Neural progenitor cell (in vitro differentiated cells): ENCODE results near the gene LRPAP1. TPM values are rescaled to one million over a fixed set of nuclear protein-coding genes. Genes with fewer than 3 reads are reported as not detected.
A peak's percentile ranks its signal among the peaks of the same experiment; 100 is the strongest.

Source experiments
- DNase-seq: peaks from one replicate; pipeline ENCODE4 v3.0.0-alpha.2; 2016; ENCODE audit warnings: low spot score
- H2AFZ ChIP-seq: fragments of 200-600 bp; sonication (generic); replicated peaks from 2 replicates; pipeline ENCODE4 v1.6.1; 2016; ENCODE audit warnings: antibody characterized with exemption
- H3F3A ChIP-seq: fragments of 200-600 bp; sonication (generic); 2 replicates; pipeline ENCODE4 v1.6.1; 2016; ENCODE audit warnings: antibody characterized with exemption, low read depth
- H3K27ac ChIP-seq: fragments of 200-600 bp; sonication (generic); 2 replicates; pipeline ENCODE4 v1.5.1; 2016; ENCODE audit warnings: mild to moderate bottlenecking
- H3K27me3 ChIP-seq: fragments of 200-600 bp; sonication (generic); 2 replicates; pipeline ENCODE4 v1.6.1; 2016; ENCODE audit warnings: mild to moderate bottlenecking, moderate library complexity
- H3K36me3 ChIP-seq: fragments of 200-600 bp; sonication (generic); 2 replicates; pipeline ENCODE4 v1.5.1; 2016
- H3K4me1 ChIP-seq: fragments of 200-600 bp; sonication (generic); 2 replicates; pipeline ENCODE4 v1.6.1; 2016; ENCODE audit warnings: mixed run types
- H3K4me2 ChIP-seq: fragments of 200-600 bp; sonication (generic); 2 replicates; pipeline ENCODE4 v1.6.1; 2016
- H3K4me3 ChIP-seq: fragments of 200-600 bp; sonication (generic); 2 replicates; pipeline ENCODE4 v1.5.1; 2016
- H3K79me2 ChIP-seq: fragments of 200-600 bp; sonication (generic); 2 replicates; pipeline ENCODE4 v1.6.1; 2016; ENCODE audit warnings: low read depth
- H3K9ac ChIP-seq: fragments of 200-600 bp; sonication (generic); 2 replicates; pipeline ENCODE4 v1.6.1; 2016
- H3K9me3 ChIP-seq: fragments of 200-600 bp; sonication (generic); 2 replicates; pipeline ENCODE4 v1.5.1; 2016; ENCODE audit warnings: low read depth
- H4K20me1 ChIP-seq: fragments of 200-600 bp; sonication (generic); 2 replicates; pipeline ENCODE4 v1.6.1; 2016; ENCODE audit warnings: low read depth
- H3K27ac Mint-ChIP-seq: 3 replicates; pipeline ENCODE4 v1.8.0; 2021; ENCODE audit warnings: mixed read lengths
- H3K27me3 Mint-ChIP-seq: 2 replicates; pipeline ENCODE4 v1.8.0; 2022; ENCODE audit warnings: low read depth, mild to moderate bottlenecking, inconsistent platforms, moderate library complexity, mixed read lengths; ENCODE audit not compliant: insufficient read depth
- H3K36me3 Mint-ChIP-seq: 3 replicates; pipeline ENCODE4 v1.8.0; 2021; ENCODE audit warnings: mixed read lengths
- H3K4me1 Mint-ChIP-seq: 3 replicates; pipeline ENCODE4 v1.8.0; 2021; ENCODE audit warnings: mixed read lengths
- H3K4me3 Mint-ChIP-seq: 3 replicates; pipeline ENCODE4 v1.8.0; 2021; ENCODE audit warnings: mild to moderate bottlenecking, moderate library complexity, mixed read lengths
- H3K9me3 Mint-ChIP-seq: 3 replicates; pipeline ENCODE4 v1.8.0; 2020; ENCODE audit warnings: mixed read lengths
- CTCF ChIP-seq: fragments of 200-600 bp; sonication (generic); IDR thresholded peaks from 2 replicates; pipeline ENCODE4 v1.5.1; 2017; ENCODE audit warnings: antibody characterized with exemption, mild to moderate bottlenecking
- EZH2 ChIP-seq: fragments of 200-600 bp; sonication (generic); IDR thresholded peaks from 2 replicates; pipeline ENCODE4 v1.6.1; 2017; ENCODE audit warnings: antibody characterized with exemption, mild to moderate bottlenecking, moderate library complexity
- EZH2phosphoT487 ChIP-seq: fragments of 200-600 bp; sonication (generic); IDR thresholded peaks from 2 replicates; pipeline ENCODE4 v1.6.1; 2017; ENCODE audit warnings: antibody characterized with exemption
- total RNA-seq: library from RNA; depleted of rRNA; stranded (reverse); fragments of >200 nt; gene quantifications from 2 replicates; pipeline ENCODE4 v1.2.3, GENCODE V29; 2015; ENCODE audit warnings: low replicate concordance

Gene LRPAP1
- total RNA-seq, 1 donor from 2014 or later: 48.3 TPM

GRCh38 chr4:3517731-3518510 lies 14.3 kb downstream of the LRPAP1 start:
- Histone ChIP-seq H3K27me3 (no peaks in the 10 kb centered on the region), H3K36me3 (no peaks in the 10 kb centered on the region), H3K9me3 (no peaks in the 10 kb centered on the region), H3K9ac (no peak overlapping the region), H3K4me3 (no peak overlapping the region), H3K27ac (no peak overlapping the region), H3K4me1 (no peaks in the 10 kb centered on the region), H3K79me2 (no peaks in the 10 kb centered on the region), H3F3A (no peaks in the 10 kb centered on the region), H2AFZ (no peak overlapping the region), H4K20me1 (peaks cover 36% of the 10 kb centered on the region), H3K4me2 (no peak overlapping the region)
- DNase-seq: no peak
- Mint-ChIP-seq H3K4me1 (no peaks in the 10 kb centered on the region), H3K9me3 (no peaks in the 10 kb centered on the region), H3K27me3 (no peaks in the 10 kb centered on the region), H3K27ac (no peak overlapping the region), H3K4me3 (no peak overlapping the region), H3K36me3 (peaks cover 28% of the 10 kb centered on the region)
- TF ChIP-seq EZH2phosphoT487: no peak
- no peak for TF ChIP-seq CTCF
- TF ChIP-seq EZH2: no peak

GRCh38 chr4:3516836-3517730 lies 15.1 kb downstream of the LRPAP1 start:
- no peak overlapping the region for H2AFZ ChIP-seq
- Mint-ChIP-seq H3K27ac (no peak overlapping the region), H3K4me3 (no peak overlapping the region), H3K27me3 (no peaks in the 10 kb centered on the region), H3K9me3 (no peaks in the 10 kb centered on the region), H3K36me3 (peaks cover 34% of the 10 kb centered on the region), H3K4me1 (no peaks in the 10 kb centered on the region)
- no peaks in the 10 kb centered on the region for H3K4me1 ChIP-seq
- H3K4me2 ChIP-seq: no peak overlapping the region
- H3K27ac ChIP-seq: no peak overlapping the region
- no peaks in the 10 kb centered on the region for H3K9me3 ChIP-seq
- no peak overlapping the region for H3K9ac ChIP-seq
- no peak for TF ChIP-seq EZH2phosphoT487
- H3K36me3 ChIP-seq: no peaks in the 10 kb centered on the region
- no peaks in the 10 kb centered on the region for H3F3A ChIP-seq
- H3K4me3 ChIP-seq: no peak overlapping the region
- peaks cover 30% of the 10 kb centered on the region for H4K20me1 ChIP-seq
- DNase-seq: no peak
- H3K79me2 ChIP-seq: no peaks in the 10 kb centered on the region
- no peaks in the 10 kb centered on the region for H3K27me3 ChIP-seq

- Histone ChIP-seq H3K9me3 (no peaks in the 10 kb centered on the region), H3K9ac (no peak overlapping the region), H3F3A (no peaks in the 10 kb centered on the region), H3K27me3 (no peaks in the 10 kb centered on the region), H3K4me3 (no peak overlapping the region), H3K27ac (no peak overlapping the region), H3K79me2 (no peaks in the 10 kb centered on the region), H3K4me1 (no peaks in the 10 kb centered on the region), H2AFZ (no peak overlapping the region), H3K36me3 (no peaks in the 10 kb centered on the region), H3K4me2 (no peak overlapping the region), H4K20me1 (peaks cover 26% of the 10 kb centered on the region)
- DNase-seq: no peak
- no peaks in the 10 kb centered on the region for H3K4me1 Mint-ChIP-seq
- TF ChIP-seq EZH2phosphoT487: no peak
- no peak for TF ChIP-seq EZH2
- TF ChIP-seq CTCF: no peak
- H3K36me3 Mint-ChIP-seq: peaks cover 32% of the 10 kb centered on the region
- no peaks in the 10 kb centered on the region for H3K9me3 Mint-ChIP-seq
- H3K4me3 Mint-ChIP-seq: no peak overlapping the region
- H3K27ac Mint-ChIP-seq: peak overlapping the region; percentile 14
- no peaks in the 10 kb centered on the region for H3K27me3 Mint-ChIP-seq
Measured at GRCh38 chr4:3516061-3516835, 16.0 kb downstream of the LRPAP1 start.
